Endothelial cell of umbilical vein (primary cell): ENCODE measurements around the gene TRAPPC2. TPM values are rescaled to one million over a fixed set of nuclear protein-coding genes. Genes with fewer than 3 reads are reported as not detected.

Source experiments
- BruUV-seq: library from RNA; stranded (reverse); fragments of 400-500 nt; replicated peaks from 2 replicates; lab custom pipeline; 2021; lab: Mats Ljungman, UMichigan
- CTCF ChIA-PET: fragments of 300-600, 350-600 bp; sonication (Branson Sonifier 250); formaldehyde crosslinking; loops from one replicate; lab custom pipeline; 2021; ENCODE audit warnings: antibody characterized with exemption, inconsistent platforms; lab: Charles Lee
- POLR2A ChIA-PET: fragments of 300-600, 350-600 bp; sonication (Branson Sonifier 250); formaldehyde crosslinking; loops from one replicate; lab custom pipeline; 2021; ENCODE audit warnings: antibody characterized with exemption, inconsistent platforms; lab: Charles Lee
- DNase-seq: peaks from one replicate; pipeline ENCODE4 v3.0.0-alpha.2; 2011; ENCODE audit warnings: low read depth, low spot score
- FAIRE-seq: peaks from 2 replicates; lab custom pipeline; 2011; peaks lifted over from hg19 to GRCh38; lab: Jason Lieb, UNC
- H2AFZ ChIP-seq: 2 replicates; pipeline ENCODE4 v1.6.0; 2012; ENCODE audit warnings: low read depth, low read length, control low read depth, inconsistent platforms
- H3K27ac ChIP-seq: 2 replicates; pipeline ENCODE4 v1.5.1; 2011; ENCODE audit warnings: low read depth, mild to moderate bottlenecking, control low read depth, low read length, moderate library complexity; ENCODE audit not compliant: insufficient read depth
- H3K27me3 ChIP-seq, 2 experiments: 2 replicates each; pipeline versions ENCODE4 v1.6.0 to v1.6.1; 2011; ENCODE audit warnings: low read length in 2 of 2, mixed read lengths in 1 of 2; ENCODE audit not compliant: control insufficient read depth in 2 of 2, insufficient read depth in 2 of 2
- H3K36me3 ChIP-seq, 2 experiments: 2 replicates in 1 of 2; 3 replicates in 1 of 2; pipeline ENCODE4 v1.5.1; 2011; ENCODE audit warnings: low read length in 2 of 2, mild to moderate bottlenecking in 1 of 2, moderate library complexity in 1 of 2; ENCODE audit not compliant: control insufficient read depth in 2 of 2, insufficient read depth in 2 of 2; ENCODE audit errors: extremely low read depth in 1 of 2
- H3K4me1 ChIP-seq: 3 replicates; pipeline ENCODE4 v1.5.1; 2011; ENCODE audit warnings: mild to moderate bottlenecking, low read length; ENCODE audit not compliant: control insufficient read depth, insufficient read depth; ENCODE audit errors: extremely low read depth
- H3K4me2 ChIP-seq: 2 replicates; pipeline ENCODE4 v1.6.1; 2011; ENCODE audit warnings: low read length, control low read depth, mixed read lengths; ENCODE audit not compliant: insufficient read depth
- H3K4me3 ChIP-seq, 3 experiments: fragments of 200-600 bp in 1 of 3; sonication (generic), shearing (Covaris generic) in 1 of 3; replicated peaks in 1 of 3; 2 replicates each; pipeline ENCODE4 v1.5.1; 2011 to 2016; ENCODE audit warnings: control low read depth in 3 of 3, low read length in 3 of 3, mild to moderate bottlenecking in 2 of 3, inconsistent platforms in 1 of 3, low read depth in 1 of 3, moderate library complexity in 1 of 3; ENCODE audit not compliant: insufficient read depth in 1 of 3
- H3K79me2 ChIP-seq: 2 replicates; pipeline ENCODE4 v1.6.0; 2012; ENCODE audit warnings: low read length, inconsistent platforms; ENCODE audit not compliant: control insufficient read depth, insufficient read depth
- H3K9ac ChIP-seq: replicated peaks from 2 replicates; pipeline ENCODE3; 2011; ENCODE audit warnings: low read length, control low read depth; ENCODE audit not compliant: insufficient read depth; ENCODE audit errors: extremely low read depth
- H3K9me1 ChIP-seq: replicated peaks from 3 replicates; pipeline ENCODE4 v1.6.0; 2011; ENCODE audit warnings: mild to moderate bottlenecking, low read length; ENCODE audit not compliant: control insufficient read depth, insufficient read depth; ENCODE audit errors: extremely low read depth
- H3K9me3 ChIP-seq: replicated peaks from 2 replicates; pipeline ENCODE4 v1.5.1; 2012; ENCODE audit warnings: low read length, inconsistent platforms; ENCODE audit not compliant: control insufficient read depth, insufficient read depth
- H4K20me1 ChIP-seq: replicated peaks from 2 replicates; pipeline ENCODE3; 2011; ENCODE audit warnings: mild to moderate bottlenecking, low read length; ENCODE audit not compliant: control insufficient read depth, insufficient read depth; ENCODE audit errors: extremely low read depth
- FOS ChIP-seq: IDR thresholded peaks from 2 replicates; pipeline ENCODE4 v1.6.1; 2011; ENCODE audit warnings: mild to moderate bottlenecking, low read length, moderate library complexity, borderline replicate concordance; ENCODE audit not compliant: insufficient read depth
- GATA2 ChIP-seq: IDR thresholded peaks from 2 replicates; pipeline ENCODE4 v1.7.0; 2011; ENCODE audit warnings: low read depth, mild to moderate bottlenecking, moderate library complexity, mixed read lengths, low read length; ENCODE audit not compliant: insufficient read length, insufficient read depth
- JUN ChIP-seq: IDR thresholded peaks from 2 replicates; pipeline ENCODE4 v1.6.1; 2011; ENCODE audit warnings: borderline replicate concordance, low read depth; ENCODE audit not compliant: insufficient read length, insufficient read depth
- dilution Hi-C: fragments of 300-500 bp; cut with MboI; formaldehyde crosslinking; loops from one replicate; pipeline ENCODE4 v1.15.0; 2019; ENCODE audit warnings: low sequenced_read_pairs; ENCODE audit not compliant: extremely low pct_ligation_motif_present
- intact Hi-C: fragments of 100-400 bp; cut with micrococcal nuclease; formaldehyde crosslinking; loops from one replicate; pipeline ENCODE4 v1.10.0; 2022
- polyA plus RNA-seq, 4 experiments: library from polyadenylated mRNA; depleted of rRNA in 3 of 4; stranded (reverse) in 3 of 4; unstranded in 1 of 4; fragments of >200 nt; gene quantifications; 2 replicates each; pipeline versions ENCODE4 v1.2.1 to v1.2.3, GENCODE V29; 2011 to 2012; ENCODE audit warnings: missing spikeins in 1 of 4
- total RNA-seq: library from RNA; stranded (reverse); gene quantifications from 2 replicates; pipeline ENCODE4 v1.2.3, GENCODE V29; 2021
- TF ChIP-seq, protein P1 (sequence below), 2 donors: IDR thresholded peaks; 1 replicate in 1 of 2; 2 replicates in 1 of 2; pipeline ENCODE4 v1.5.1; 2011; ENCODE audit warnings: low read length in 2 of 2, mild to moderate bottlenecking in 2 of 2, moderate library complexity in 2 of 2, control low read depth in 1 of 2, inconsistent platforms in 1 of 2, low read depth in 1 of 2; ENCODE audit not compliant: insufficient read depth in 1 of 2; ENCODE audit errors: extremely low read depth in 1 of 2

The TRAPPC2 gene
- total and polyA plus RNA-seq, 2 donors (not counting 3 experiments of a cell fraction or from before 2014, with no cell fraction given): 6.6 to 13.0 TPM

DNA sequence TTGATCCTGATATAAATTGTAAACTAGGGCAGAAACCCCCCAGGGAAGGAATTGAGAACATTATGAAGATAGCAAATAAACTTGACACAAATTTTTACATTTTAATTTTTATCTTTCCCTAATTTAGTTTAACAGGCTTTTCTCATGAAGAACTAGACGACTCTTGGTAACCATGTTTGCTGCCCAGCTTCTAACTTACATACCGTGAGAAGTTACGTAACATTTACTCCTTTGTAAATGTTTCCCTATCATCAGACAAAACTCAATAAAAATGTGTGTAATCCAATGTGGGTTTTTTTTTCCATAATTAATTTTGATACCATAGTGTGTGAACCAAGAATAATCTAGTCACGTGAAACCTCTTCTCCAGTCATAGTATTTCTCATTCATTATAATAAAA lies 34.5 kb upstream of the TRAPPC2 start:
- CTCF ChIA-PET: no interaction called here
- Histone ChIP-seq H3K9me3 (no peaks in the 10 kb centered on the region), H3K36me3 (peaks cover 2 to 3% of the 10 kb centered on the region in 2 experiments), H3K27me3 (no peaks in the 10 kb centered on the region), H3K9me1 (no peaks in the 10 kb centered on the region), H2AFZ (no peak overlapping the region), H3K9ac (no peak overlapping the region), H4K20me1 (no peaks in the 10 kb centered on the region), H3K4me1 (no peaks in the 10 kb centered on the region), H3K4me2 (no peak overlapping the region), H3K4me3 (no peak overlapping the region), H3K79me2 (no peaks in the 10 kb centered on the region), H3K27ac (no peak overlapping the region)
- intact Hi-C loops: no loop called here
- no peak for DNase-seq
- no TSS peak for BruUV-seq
- no peak for TF ChIP-seq GATA2
- dilution Hi-C loops: no loop called here
- no peak for FAIRE-seq
- POLR2A ChIA-PET: no interaction called here

DNA sequence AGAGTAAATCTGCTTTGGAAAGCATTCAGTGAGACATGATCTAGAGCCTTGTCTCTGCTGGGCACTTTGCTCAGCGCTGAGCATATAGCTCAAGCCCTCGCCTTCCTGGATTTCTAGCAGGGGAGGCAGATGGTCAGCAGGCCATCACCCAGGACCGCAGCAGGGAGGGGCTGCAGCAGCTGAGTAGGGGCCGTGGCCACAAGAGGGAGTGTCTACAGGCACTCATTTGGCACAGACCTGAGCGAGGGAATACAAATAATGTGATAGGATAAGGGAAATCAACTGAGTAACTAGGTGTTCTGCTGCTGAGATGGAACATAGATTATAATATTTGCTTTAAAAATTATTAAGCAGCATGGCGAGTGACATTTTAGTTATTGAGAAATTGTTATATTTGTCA lies 30.3 kb upstream of the TRAPPC2 start:
- Histone ChIP-seq H3K9me3 (no peaks in the 10 kb centered on the region), H3K4me3 (no peak overlapping the region), H3K4me2 (no peak overlapping the region), H3K9ac (no peak overlapping the region), H3K79me2 (no peaks in the 10 kb centered on the region), H3K27me3 (no peaks in the 10 kb centered on the region), H3K4me1 (no peaks in the 10 kb centered on the region), H4K20me1 (no peaks in the 10 kb centered on the region), H3K36me3 (peaks cover 2 to 3% of the 10 kb centered on the region in 2 experiments), H3K9me1 (no peaks in the 10 kb centered on the region), H3K27ac (no peak overlapping the region), H2AFZ (no peak overlapping the region)
- FAIRE-seq: no peak
- intact Hi-C loops (no loop called here), dilution Hi-C loops (no loop called here)
- DNase-seq: no peak
- POLR2A ChIA-PET: no interaction called here
- BruUV-seq: no TSS peak
- CTCF ChIA-PET: interaction anchor here (1.0 kb wide), 1 partner anchor 22 kb away, joined by 8 read pairs; no protein-coding TSS in a partner anchor
- TF ChIP-seq JUN (no peak), FOS (no peak)
- TF ChIP-seq, protein P1, sequence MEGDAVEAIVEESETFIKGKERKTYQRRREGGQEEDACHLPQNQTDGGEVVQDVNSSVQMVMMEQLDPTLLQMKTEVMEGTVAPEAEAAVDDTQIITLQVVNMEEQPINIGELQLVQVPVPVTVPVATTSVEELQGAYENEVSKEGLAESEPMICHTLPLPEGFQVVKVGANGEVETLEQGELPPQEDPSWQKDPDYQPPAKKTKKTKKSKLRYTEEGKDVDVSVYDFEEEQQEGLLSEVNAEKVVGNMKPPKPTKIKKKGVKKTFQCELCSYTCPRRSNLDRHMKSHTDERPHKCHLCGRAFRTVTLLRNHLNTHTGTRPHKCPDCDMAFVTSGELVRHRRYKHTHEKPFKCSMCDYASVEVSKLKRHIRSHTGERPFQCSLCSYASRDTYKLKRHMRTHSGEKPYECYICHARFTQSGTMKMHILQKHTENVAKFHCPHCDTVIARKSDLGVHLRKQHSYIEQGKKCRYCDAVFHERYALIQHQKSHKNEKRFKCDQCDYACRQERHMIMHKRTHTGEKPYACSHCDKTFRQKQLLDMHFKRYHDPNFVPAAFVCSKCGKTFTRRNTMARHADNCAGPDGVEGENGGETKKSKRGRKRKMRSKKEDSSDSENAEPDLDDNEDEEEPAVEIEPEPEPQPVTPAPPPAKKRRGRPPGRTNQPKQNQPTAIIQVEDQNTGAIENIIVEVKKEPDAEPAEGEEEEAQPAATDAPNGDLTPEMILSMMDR (IDR thresholded peaks at IDR 0.05; ENCODE audit: extremely low read depth in 1 of 2, insufficient read depth in 1 of 2, low read depth in 1 of 2, low read length in 2 of 2): peak in 1 of 2 donors; percentile 24
